ENCODE results near the gene JPH3. TPM values are rescaled to one million over a fixed set of nuclear protein-coding genes. Genes with fewer than 3 reads are reported as not detected.

JPH3 gene
- total RNA-seq, 4 donors from 2014 or later: not detected

DNA sequence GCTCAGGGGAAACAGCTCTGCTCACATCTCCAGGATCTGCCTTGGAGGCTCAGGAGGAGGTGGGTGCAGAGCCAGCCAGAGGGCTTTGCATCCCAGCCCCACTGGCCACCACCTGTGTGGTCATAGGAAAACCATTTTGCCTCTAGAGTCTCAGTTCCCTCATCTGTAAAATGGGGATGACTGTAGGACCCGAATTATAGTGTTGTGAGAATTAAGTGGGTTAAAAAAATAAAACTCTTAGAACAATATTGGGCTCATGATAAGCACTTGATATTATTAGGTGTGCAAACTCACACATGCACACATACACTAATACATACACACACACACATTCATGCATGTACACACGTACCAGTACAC is 19.4 kb upstream of the JPH3 start:
- DNase-seq (no peak), ATAC-seq (no peak)
- intact Hi-C loops (cut with DNase I; ENCODE audit: low total_unique reads) (no loop called here), in situ Hi-C loops (cut with MboI; ENCODE audit: low sequenced_read_pairs in 4 of 4) (loop anchor here in 1 of 4 donors (10.0 kb wide), 1 partner anchor 192 kb away; no protein-coding TSS in a partner anchor)
- H3K27me3 ChIP-seq: peaks cover 0 to 27% (median 10%) of the 10 kb centered on the region in 3 donors
- H3K4me3 ChIP-seq: peak overlapping the region in 1 of 4 donors; percentile 35
- peaks cover 8 to 11% of the 10 kb centered on the region in 2 donors for H3K4me1 ChIP-seq
- peak overlapping the region; percentile 65 to 76 (median 68) for H3K27ac ChIP-seq
- TF ChIP-seq POLR2A (IDR thresholded peaks at IDR 0.05): no peak
- TF ChIP-seq, protein P1, sequence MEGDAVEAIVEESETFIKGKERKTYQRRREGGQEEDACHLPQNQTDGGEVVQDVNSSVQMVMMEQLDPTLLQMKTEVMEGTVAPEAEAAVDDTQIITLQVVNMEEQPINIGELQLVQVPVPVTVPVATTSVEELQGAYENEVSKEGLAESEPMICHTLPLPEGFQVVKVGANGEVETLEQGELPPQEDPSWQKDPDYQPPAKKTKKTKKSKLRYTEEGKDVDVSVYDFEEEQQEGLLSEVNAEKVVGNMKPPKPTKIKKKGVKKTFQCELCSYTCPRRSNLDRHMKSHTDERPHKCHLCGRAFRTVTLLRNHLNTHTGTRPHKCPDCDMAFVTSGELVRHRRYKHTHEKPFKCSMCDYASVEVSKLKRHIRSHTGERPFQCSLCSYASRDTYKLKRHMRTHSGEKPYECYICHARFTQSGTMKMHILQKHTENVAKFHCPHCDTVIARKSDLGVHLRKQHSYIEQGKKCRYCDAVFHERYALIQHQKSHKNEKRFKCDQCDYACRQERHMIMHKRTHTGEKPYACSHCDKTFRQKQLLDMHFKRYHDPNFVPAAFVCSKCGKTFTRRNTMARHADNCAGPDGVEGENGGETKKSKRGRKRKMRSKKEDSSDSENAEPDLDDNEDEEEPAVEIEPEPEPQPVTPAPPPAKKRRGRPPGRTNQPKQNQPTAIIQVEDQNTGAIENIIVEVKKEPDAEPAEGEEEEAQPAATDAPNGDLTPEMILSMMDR (IDR thresholded peaks at IDR 0.05 in 4 of 5, conservative IDR thresholded peaks at IDR 0.05 in 1 of 5): no peak
- H3K36me3 ChIP-seq: no peaks in the 10 kb centered on the region
- H3K9me3 ChIP-seq: no peaks in the 10 kb centered on the region

DNA sequence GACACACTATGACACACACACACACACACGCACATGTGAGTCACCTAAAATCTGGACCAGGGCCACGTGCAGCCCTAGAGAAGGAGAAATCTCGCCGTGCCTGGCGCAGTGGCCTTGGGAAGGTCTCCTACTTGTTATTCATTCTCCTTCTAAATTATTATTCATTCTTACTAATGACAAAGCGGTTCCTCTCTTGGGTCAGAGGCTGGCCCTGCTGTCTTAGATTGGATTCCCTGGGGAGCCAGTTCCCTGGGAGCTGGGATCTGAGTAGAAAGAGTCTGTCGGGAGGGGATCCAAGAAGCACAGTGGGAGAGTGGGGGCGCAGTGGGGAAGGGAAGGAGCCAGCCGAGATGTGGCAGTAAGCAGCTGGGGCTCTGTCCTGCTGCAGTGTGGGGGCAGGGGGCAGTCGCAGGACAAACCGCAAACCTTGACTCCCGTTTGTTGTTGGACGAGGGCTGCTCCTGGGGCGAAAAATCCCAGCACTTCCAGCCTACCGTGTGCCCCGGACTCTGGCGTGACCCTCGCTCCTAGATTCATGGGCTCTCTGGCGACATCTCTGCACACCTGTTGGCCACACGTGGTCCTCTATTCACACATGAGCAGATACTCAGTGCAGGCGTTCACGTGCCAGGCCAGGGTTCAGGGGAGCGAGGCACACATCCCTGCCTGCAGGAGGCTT is 18.7 kb upstream of the JPH3 start:
- in situ Hi-C loops (cut with MboI; ENCODE audit: low sequenced_read_pairs in 4 of 4): loop anchor here in 1 of 4 donors (10.0 kb wide), 1 partner anchor 191 kb away; no protein-coding TSS in a partner anchor

DNA sequence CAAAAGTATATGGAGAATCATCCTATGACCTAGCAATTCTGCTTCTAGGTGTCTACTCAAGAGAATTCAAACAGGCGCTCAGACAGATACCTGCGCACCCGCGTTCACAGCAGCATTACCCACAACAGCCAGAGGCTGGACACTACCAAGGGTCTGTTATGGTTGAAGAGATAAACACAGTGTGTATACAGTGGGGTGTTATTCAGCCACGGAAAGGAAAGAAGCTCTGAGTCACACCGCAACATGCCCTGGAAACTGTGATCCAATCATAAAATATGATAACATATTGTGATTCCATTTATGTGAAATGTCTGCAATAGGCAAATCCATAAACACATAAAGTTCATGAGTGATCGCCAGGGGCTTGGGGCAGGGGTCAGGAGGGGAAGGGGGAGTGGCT is 18.0 kb upstream of the JPH3 start:
- no peaks in the 10 kb centered on the region for H3K36me3 ChIP-seq
- in situ Hi-C loops (cut with MboI; ENCODE audit: low sequenced_read_pairs in 4 of 4) (loop anchor here in 1 of 4 donors (10.0 kb wide), 1 partner anchor 191 kb away; no protein-coding TSS in a partner anchor), intact Hi-C loops (cut with DNase I; ENCODE audit: low total_unique reads) (no loop called here)
- H3K9me3 ChIP-seq: no peaks in the 10 kb centered on the region
- no peak overlapping the region for H3K27ac ChIP-seq
- H3K4me3 ChIP-seq: no peak overlapping the region
- ATAC-seq: no peak
- no peak for DNase-seq
- peaks cover 8 to 16% of the 10 kb centered on the region in 2 donors for H3K4me1 ChIP-seq
- peaks cover 0 to 27% (median 10%) of the 10 kb centered on the region in 3 donors for H3K27me3 ChIP-seq
- no peak for TF ChIP-seq POLR2A (IDR thresholded peaks at IDR 0.05)
- TF ChIP-seq, protein P1 (IDR thresholded peaks at IDR 0.05 in 4 of 5, conservative IDR thresholded peaks at IDR 0.05 in 1 of 5): no peak

More for the DNA sequence above, 18.7 kb upstream of the JPH3 start:
- ATAC-seq: no peak
- no peaks in the 10 kb centered on the region for H3K36me3 ChIP-seq
- H3K4me1 ChIP-seq: peaks cover 8 to 11% of the 10 kb centered on the region in 2 donors
- peaks cover 0 to 27% (median 10%) of the 10 kb centered on the region in 3 donors for H3K27me3 ChIP-seq
- no peak for DNase-seq
- no peaks in the 10 kb centered on the region for H3K9me3 ChIP-seq
- no peak overlapping the region for H3K4me3 ChIP-seq
- TF ChIP-seq, protein P1 (IDR thresholded peaks at IDR 0.05 in 4 of 5, conservative IDR thresholded peaks at IDR 0.05 in 1 of 5): no peak
- TF ChIP-seq POLR2A (IDR thresholded peaks at IDR 0.05): no peak
- no peak overlapping the region for H3K27ac ChIP-seq
- intact Hi-C loops (cut with DNase I; ENCODE audit: low total_unique reads): no loop called here

DNA sequence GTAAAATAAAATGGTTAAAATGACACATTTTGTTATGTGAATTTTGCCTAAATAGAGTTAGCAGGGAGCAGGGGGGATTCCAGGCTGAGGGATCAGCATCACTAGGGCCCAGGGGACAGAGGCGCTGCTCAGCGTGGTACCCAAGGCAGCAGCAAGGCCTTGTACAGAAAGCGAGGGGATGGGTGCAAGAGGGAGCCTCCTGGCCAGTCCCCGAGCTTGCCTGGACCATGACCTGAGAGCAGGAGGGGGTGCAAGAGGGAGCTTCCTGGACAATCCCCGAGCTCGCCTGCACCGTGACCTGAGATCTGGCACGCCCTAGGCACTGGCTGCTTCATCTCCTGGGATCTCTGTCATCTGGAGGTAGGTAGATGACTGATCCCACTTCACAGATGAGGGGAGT is 17.3 kb upstream of the JPH3 start:
- Histone ChIP-seq H3K4me1 (peaks cover 8 to 18% of the 10 kb centered on the region in 2 donors), H3K4me3 (no peak overlapping the region), H3K9me3 (no peaks in the 10 kb centered on the region), H3K27ac (no peak overlapping the region), H3K36me3 (no peaks in the 10 kb centered on the region), H3K27me3 (peaks cover 0 to 29% (median 10%) of the 10 kb centered on the region in 3 donors)
- TF ChIP-seq, protein P1 (IDR thresholded peaks at IDR 0.05 in 4 of 5, conservative IDR thresholded peaks at IDR 0.05 in 1 of 5): no peak
- intact Hi-C loops (cut with DNase I; ENCODE audit: low total_unique reads) (no loop called here), in situ Hi-C loops (cut with MboI; ENCODE audit: low sequenced_read_pairs in 4 of 4) (loop anchor here in 1 of 4 donors (10.0 kb wide), 1 partner anchor 190 kb away; no protein-coding TSS in a partner anchor)
- ATAC-seq (no peak), DNase-seq (no peak)
